SK-N-SH (cell line): Measurements from ENCODE around the gene DNAH1. TPM values are rescaled to one million over a fixed set of nuclear protein-coding genes. Genes with fewer than 3 reads are reported as not detected.

Experiments
- CTCF ChIA-PET: fragments of 300-600, 350-600 bp; formaldehyde crosslinking; extraction: SDS; loops from one replicate; lab custom pipeline; 2021; lab: Yijun Ruan, JAX
- POLR2A ChIA-PET: fragments of 350-600 bp; sonication (Branson Sonifier 250); formaldehyde crosslinking; extraction: SDS; loops from one replicate; lab custom pipeline; 2020; ENCODE audit warnings: antibody characterized with exemption, inconsistent platforms; lab: Yijun Ruan, JAX
- DNase-seq: peaks from one replicate; pipeline ENCODE4 v3.0.0; 2012
- H2AFZ ChIP-seq: fragments of 200-600 bp; sonication (generic); 2 replicates; pipeline ENCODE4 v1.8.1; 2016; ENCODE audit warnings: antibody characterized with exemption, mild to moderate bottlenecking, low read depth
- H3F3A ChIP-seq: fragments of 200-600 bp; sonication (generic); replicated peaks from 2 replicates; pipeline ENCODE3; 2016; ENCODE audit warnings: antibody characterized with exemption, mild to moderate bottlenecking; ENCODE audit not compliant: insufficient read depth
- H3K27ac ChIP-seq, 2 experiments: fragments of 200-500 bp in 1 of 2; fragments of 200-600 bp in 1 of 2; sonication (Bioruptor generic) in 1 of 2; sonication (generic), shearing (Covaris generic) in 1 of 2; 2 replicates each; pipeline versions ENCODE4 v1.5.1 to v1.6.1; 2014 to 2016; ENCODE audit warnings: low read depth in 2 of 2, inconsistent platforms in 1 of 2, low read length in 1 of 2, mild to moderate bottlenecking in 1 of 2, mixed read lengths in 1 of 2
- H3K27me3 ChIP-seq: fragments of 200-600 bp; sonication (generic), shearing (Covaris generic); 2 replicates; pipeline ENCODE4 v1.6.1; 2016; ENCODE audit warnings: mixed run types; ENCODE audit not compliant: insufficient read depth
- H3K36me3 ChIP-seq, 2 experiments: fragments of 200-500 bp in 1 of 2; fragments of 200-600 bp in 1 of 2; sonication (Bioruptor generic) in 1 of 2; sonication (generic) in 1 of 2; replicated peaks in 1 of 2; 2 replicates each; pipeline versions ENCODE3 to v1.5.1; 2014 to 2016; ENCODE audit warnings: low read length in 1 of 2, mild to moderate bottlenecking in 1 of 2; ENCODE audit not compliant: insufficient read depth in 2 of 2, control insufficient read depth in 1 of 2
- H3K4me1 ChIP-seq, 2 experiments: fragments of 200-500 bp in 1 of 2; fragments of 200-600 bp in 1 of 2; sonication (Bioruptor generic) in 1 of 2; sonication (generic), shearing (Covaris generic) in 1 of 2; 2 replicates each; pipeline versions ENCODE4 v1.5.1 to v1.6.1; 2014 to 2016; ENCODE audit warnings: low read depth in 1 of 2, low read length in 1 of 2, mixed run types in 1 of 2; ENCODE audit not compliant: insufficient read depth in 2 of 2, control insufficient read depth in 1 of 2
- H3K4me2 ChIP-seq: fragments of 200-600 bp; sonication (generic), shearing (Covaris generic); 2 replicates; pipeline ENCODE4 v1.6.1; 2017; ENCODE audit warnings: mixed run types
- H3K4me3 ChIP-seq, 2 experiments: fragments of 200-500 bp in 1 of 2; fragments of 200-600 bp in 1 of 2; sonication (Bioruptor generic) in 1 of 2; sonication (generic), shearing (Covaris generic) in 1 of 2; 2 replicates each; pipeline versions ENCODE4 v1.5.1 to v1.8.1; 2014 to 2016; ENCODE audit warnings: low read depth in 2 of 2, inconsistent platforms in 1 of 2, low read length in 1 of 2, mild to moderate bottlenecking in 1 of 2, mixed read lengths in 1 of 2, moderate library complexity in 1 of 2
- H3K79me2 ChIP-seq: fragments of 200-600 bp; sonication (generic); 2 replicates; pipeline ENCODE4 v1.8.1; 2017; ENCODE audit warnings: mild to moderate bottlenecking; ENCODE audit not compliant: insufficient read depth
- H3K9ac ChIP-seq: fragments of 200-600 bp; sonication (generic); 2 replicates; pipeline ENCODE4 v1.6.1; 2017; ENCODE audit warnings: mixed run types
- H3K9me2 ChIP-seq: fragments of 200-600 bp; sonication (generic); 2 replicates; pipeline ENCODE4 v1.6.1; 2017; ENCODE audit warnings: mixed run types
- H3K9me3 ChIP-seq: fragments of 200-600 bp; sonication (generic); 2 replicates; pipeline ENCODE4 v1.6.1; 2017; ENCODE audit warnings: mixed run types, mild to moderate bottlenecking, moderate library complexity
- H4K20me1 ChIP-seq: fragments of 200-600 bp; sonication (generic); 2 replicates; pipeline ENCODE4 v1.6.1; 2017; ENCODE audit warnings: mild to moderate bottlenecking, mixed run types; ENCODE audit not compliant: insufficient read depth
- CTCF ChIP-seq: fragments of 200-600 bp; sonication (generic); IDR thresholded peaks from 2 replicates; pipeline ENCODE4 v1.6.1; 2017; ENCODE audit warnings: antibody characterized with exemption, mild to moderate bottlenecking, moderate library complexity
- EZH2phosphoT487 ChIP-seq: fragments of 200-600 bp; sonication (generic); IDR thresholded peaks from 2 replicates; pipeline ENCODE4 v1.6.1; 2017; ENCODE audit warnings: low read depth, mixed run types, mild to moderate bottlenecking, antibody characterized with exemption, moderate library complexity, borderline replicate concordance
- FOSL2 ChIP-seq: IDR thresholded peaks from 2 replicates; pipeline ENCODE4 v1.4.0; 2012; ENCODE audit warnings: low read depth, mild to moderate bottlenecking, moderate library complexity, borderline replicate concordance
- FOXM1 ChIP-seq: IDR thresholded peaks from 2 replicates; pipeline ENCODE4 v1.4.0; 2012; ENCODE audit warnings: low read depth, mild to moderate bottlenecking
- GATA2 ChIP-seq: sonication (generic); formaldehyde crosslinking; IDR thresholded peaks from 2 replicates; pipeline ENCODE4 v1.5.0; 2020; ENCODE audit warnings: mild to moderate bottlenecking, missing genetic modification reagents
- JUND ChIP-seq: IDR thresholded peaks from 2 replicates; pipeline ENCODE4 v1.4.0; 2012
- PBX3 ChIP-seq: IDR thresholded peaks from 2 replicates; pipeline ENCODE4; 2012
- POLR2AphosphoS5 ChIP-seq: IDR thresholded peaks from 2 replicates; pipeline ENCODE4 v1.6.1; 2012; ENCODE audit warnings: low read depth, low read length
- RCOR1 ChIP-seq: fragments of 150-350 bp; IDR thresholded peaks from 2 replicates; pipeline ENCODE4 v1.6.1; 2017; ENCODE audit warnings: antibody characterized with exemption, low read length
- RFX5 ChIP-seq: IDR thresholded peaks from 2 replicates; pipeline ENCODE4 v1.6.1; 2012; ENCODE audit warnings: mild to moderate bottlenecking, improper control_type of control experiment, low read length
- RXRA ChIP-seq: IDR thresholded peaks from 2 replicates; pipeline ENCODE4 v1.4.0; 2012; ENCODE audit warnings: low read depth, mild to moderate bottlenecking, borderline replicate concordance
- SMC3 ChIP-seq: IDR thresholded peaks from 2 replicates; pipeline ENCODE4 v1.6.1; 2012; ENCODE audit warnings: low read depth, low read length, improper control_type of control experiment
- TCF12 ChIP-seq: IDR thresholded peaks from 2 replicates; pipeline ENCODE4 v1.4.0; 2012
- USF1 ChIP-seq: IDR thresholded peaks from 2 replicates; pipeline ENCODE4 v1.4.0; 2012; ENCODE audit warnings: low read depth, borderline replicate concordance
- YY1 ChIP-seq: IDR thresholded peaks from 2 replicates; pipeline ENCODE4 v1.4.0; 2012; ENCODE audit warnings: low read depth, mild to moderate bottlenecking
- ZBTB33 ChIP-seq: IDR thresholded peaks from 2 replicates; pipeline ENCODE4 v1.4.0; 2012; ENCODE audit warnings: low read depth, borderline replicate concordance
- WGBS: methylation state at CpG from one replicate; pipeline ENCODE4 v1.1.6; 2017; ENCODE audit warnings: low lambda C conversion rate; 5-methylcytosine and 5-hydroxymethylcytosine counted together
- polyA plus RNA-seq, 3 experiments: library from polyadenylated mRNA; depleted of rRNA; stranded (reverse); fragments of >200 nt; gene quantifications; 2 replicates each; pipeline ENCODE4 v1.2.3, GENCODE V29; 2012

DNAH1 gene
- polyA plus RNA-seq, 1 of the 3 experiments (the other 2 are of a cell fraction), result 5.1 TPM

GRCh38 chr3:52403955-52404354 lies 87.8 kb downstream of the DNAH1 start:
- Histone ChIP-seq H3K4me1 (peaks cover 0 to 12% of the 10 kb centered on the region in 2 experiments; a peak in 2 of 4 replicates), H3K4me2 (no peak overlapping the region), H3K27ac (no peak overlapping the region), H3K4me3 (no peak overlapping the region), H3K36me3 (peaks cover 32 to 80% of the 10 kb centered on the region in 2 experiments), H3K79me2 (peaks cover 18% of the 10 kb centered on the region), H2AFZ (no peak overlapping the region), H4K20me1 (no peaks in the 10 kb centered on the region), H3K9ac (no peak overlapping the region), H3K27me3 (no peaks in the 10 kb centered on the region), H3K9me3 (no peaks in the 10 kb centered on the region), H3K9me2 (no peaks in the 10 kb centered on the region), H3F3A (no peaks in the 10 kb centered on the region)
- TF ChIP-seq ZBTB33 (no peak), RFX5 (no peak), CTCF (no peak), RXRA (no peak)
- DNase-seq, result no peak
- CTCF ChIA-PET, result no interaction called here
- 95% methylated on average over 2 of the region's 3 CpGs for WGBS
- POLR2A ChIA-PET, result no interaction called here

GRCh38 chr3:52404391-52404790 lies 88.3 kb downstream of the DNAH1 start:
- H3K27me3 ChIP-seq, result no peaks in the 10 kb centered on the region
- POLR2A ChIA-PET, result no interaction called here
- no peak overlapping the region for H3K4me2 ChIP-seq
- H3K79me2 ChIP-seq, result peaks cover 23% of the 10 kb centered on the region
- TF ChIP-seq EZH2phosphoT487 (no peak), RCOR1 (no peak), SMC3 (no peak), YY1 (no peak), POLR2AphosphoS5 (no peak), USF1 (no peak), GATA2 (CRISPR knock-in tag) (no peak), PBX3 (no peak), FOSL2 (no peak), JUND (no peak), FOXM1 (no peak), RXRA (no peak), TCF12 (no peak)
- no peaks in the 10 kb centered on the region for H4K20me1 ChIP-seq
- peaks cover 32 to 80% of the 10 kb centered on the region in 2 experiments for H3K36me3 ChIP-seq
- no peak overlapping the region for H3K27ac ChIP-seq
- no peaks in the 10 kb centered on the region for H3K9me2 ChIP-seq
- H3K9ac ChIP-seq, result no peak overlapping the region
- H3K9me3 ChIP-seq, result no peaks in the 10 kb centered on the region
- WGBS, result 94% methylated on average over 5 of the region's 10 CpGs
- no peaks in the 10 kb centered on the region for H3F3A ChIP-seq
- H3K4me3 ChIP-seq, result no peak overlapping the region
- peaks cover 0 to 17% of the 10 kb centered on the region in 2 experiments; a peak in 2 of 4 replicates for H3K4me1 ChIP-seq
- DNase-seq, result no peak
- CTCF ChIA-PET, result interaction anchor here (1.3 kb wide), 1 partner anchor 32 kb away, joined by 3 read pairs; no protein-coding TSS in a partner anchor
- H2AFZ ChIP-seq, result no peak overlapping the region
